GM12878 (cell line): ENCODE results near the gene HELZ. TPM values are rescaled to one million over a fixed set of nuclear protein-coding genes. Genes with fewer than 3 reads are reported as not detected.

Experiments used
- ATAC-seq: fragments of 200-7000 bp; cut with Tn5 transposase; 3 replicates; pipeline ENCODE4 v1.9.1; 2020; ENCODE audit warnings: mild to moderate bottlenecking, moderate library complexity
- BruUV-seq: library from RNA; stranded (reverse); fragments of 400-500 nt; replicated peaks from 2 replicates; lab custom pipeline; 2021; lab: Mats Ljungman, UMichigan
- CTCF ChIA-PET: fragments of 300-600 bp; sonication (Branson Sonifier 250); formaldehyde crosslinking; extraction: SDS; loops from one replicate; lab custom pipeline; 2021; ENCODE audit warnings: inconsistent platforms; lab: Yijun Ruan, JAX
- POLR2A ChIA-PET: fragments of 350-600 bp; formaldehyde crosslinking; extraction: SDS; loops from one replicate; lab custom pipeline; 2021; ENCODE audit warnings: inconsistent platforms; lab: Charles Lee
- RAD21 ChIA-PET: fragments of 300-600 bp; sonication (Branson Sonifier 250); formaldehyde crosslinking; loops from one replicate; lab custom pipeline; 2023; ENCODE audit warnings: antibody characterized with exemption; ENCODE audit not compliant: unreplicated experiment; lab: Charles Lee
- SMC1A ChIA-PET: fragments of 300-600 bp; sonication (Branson Sonifier 250); formaldehyde crosslinking; loops from one replicate; lab custom pipeline; 2023; ENCODE audit not compliant: unreplicated experiment, uncharacterized antibody; lab: Charles Lee
- DNase-seq: peaks from one replicate; pipeline ENCODE4 v3.0.0-alpha.2; 2011; ENCODE audit warnings: low read depth, low spot score
- FAIRE-seq: peaks from 3 replicates; lab custom pipeline; 2011; peaks lifted over from hg19 to GRCh38; lab: Jason Lieb, UNC
- H2AFZ ChIP-seq: 2 replicates; pipeline ENCODE4 v1.6.0; 2011; ENCODE audit warnings: low read depth, low read length, control low read depth; ENCODE audit not compliant: control insufficient read depth
- H3K27ac ChIP-seq: 2 replicates; pipeline ENCODE4 v1.5.1; 2011; ENCODE audit warnings: control low read depth; ENCODE audit not compliant: control insufficient read depth, insufficient read depth
- H3K27me3 ChIP-seq, 2 experiments: replicated peaks in 1 of 2; 2 replicates each; pipeline versions ENCODE4 v1.6.0 to v1.6.1; 2011; ENCODE audit warnings: low read length in 1 of 2; ENCODE audit not compliant: control insufficient read depth in 2 of 2, insufficient read depth in 2 of 2
- H3K36me3 ChIP-seq, 2 experiments: 2 replicates each; pipeline ENCODE4 v1.5.1; 2011; ENCODE audit warnings: low read length in 1 of 2; ENCODE audit not compliant: control insufficient read depth in 2 of 2, insufficient read depth in 2 of 2
- H3K4me1 ChIP-seq: 2 replicates; pipeline ENCODE4 v1.6.1; 2011; ENCODE audit warnings: mild to moderate bottlenecking, low read length, moderate library complexity, mixed read lengths; ENCODE audit not compliant: control insufficient read depth, insufficient read depth
- H3K4me2 ChIP-seq: 2 replicates; pipeline ENCODE4 v1.6.0; 2011; ENCODE audit warnings: control low read depth; ENCODE audit not compliant: control insufficient read depth, insufficient read depth
- H3K4me3 ChIP-seq: fragments of 200-600 bp; sonication (generic); 2 replicates; pipeline ENCODE4 v1.5.1; 2016
- H3K79me2 ChIP-seq: 2 replicates; pipeline ENCODE4 v1.6.0; 2011; ENCODE audit warnings: low read length; ENCODE audit not compliant: control insufficient read depth, insufficient read depth
- H3K9ac ChIP-seq: 2 replicates; pipeline ENCODE4 v1.8.0; 2011; ENCODE audit warnings: low read length, control low read depth, mixed read lengths; ENCODE audit not compliant: control insufficient read depth, insufficient read depth
- H3K9me3 ChIP-seq: replicated peaks from 3 replicates; pipeline ENCODE4 v1.5.1; 2011; ENCODE audit warnings: mild to moderate bottlenecking, low read length; ENCODE audit not compliant: control insufficient read depth, insufficient read depth
- H4K20me1 ChIP-seq: 2 replicates; pipeline ENCODE4 v1.6.0; 2011; ENCODE audit not compliant: control insufficient read depth, insufficient read depth
- CBX5 ChIP-seq: sonication (generic); IDR thresholded peaks from 2 replicates; pipeline ENCODE4 v1.6.1; 2016; ENCODE audit warnings: low read depth, moderate library complexity, mild to moderate bottlenecking, inconsistent platforms
- JUND ChIP-seq: IDR thresholded peaks from 2 replicates; pipeline ENCODE4 v1.6.1; 2012; ENCODE audit warnings: low read depth, mild to moderate bottlenecking, low read length, improper control_type of control experiment, moderate library complexity
- SUPT20H ChIP-seq: IDR thresholded peaks from 2 replicates; pipeline ENCODE4 v1.6.1; 2011; ENCODE audit warnings: low read depth, mild to moderate bottlenecking, low read length, moderate library complexity, borderline replicate concordance; ENCODE audit not compliant: control insufficient read depth
- TARDBP ChIP-seq: IDR thresholded peaks from 2 replicates; pipeline ENCODE4 v1.6.1; 2016; ENCODE audit warnings: borderline replicate concordance
- ZZZ3 ChIP-seq: IDR thresholded peaks from 2 replicates; pipeline ENCODE4 v1.6.1; 2011; ENCODE audit warnings: low read depth; ENCODE audit not compliant: control insufficient read depth, insufficient read length
- WGBS: methylation state at CpG from one replicate; pipeline ENCODE4 v1.1.6; 2016; ENCODE audit warnings: low lambda C conversion rate; ENCODE audit not compliant: insufficient replicate concordance, insufficient coverage; ENCODE audit errors: missing lambda C conversion rate; 5-methylcytosine and 5-hydroxymethylcytosine counted together
- in situ Hi-C: fragments of 300-500 bp; cut with MboI; formaldehyde crosslinking; loops from 9 replicates; pipeline ENCODE4 v1.14.3; 2018; ENCODE audit warnings: mixed read lengths
- intact Hi-C: fragments of 100-400 bp; cut with micrococcal nuclease; formaldehyde crosslinking; loops from one replicate; pipeline ENCODE4 v1.14.2; 2022; ENCODE audit not compliant: unreplicated experiment
- polyA plus RNA-seq, 11 experiments: library from polyadenylated mRNA; depleted of rRNA in 4 of 11; unstranded in 6 of 11; stranded (reverse) in 5 of 11; fragments of >200 nt; fragmentation: Nextera tagmentation in 4 of 11; fragmentation: Illumina TruSeq in 1 of 11; extraction: Ambion mirVana in 4 of 11; extraction: Trizol in 1 of 11; gene quantifications; 1 replicate in 1 of 11; 2 replicates in 10 of 11; pipeline versions ENCODE4 v1.2.1 to v1.2.3, GENCODE V29; 2011 to 2016; ENCODE audit warnings: inconsistent platforms in 2 of 11, missing spikeins in 2 of 11, low read depth in 1 of 11
- total RNA-seq, 4 experiments: library from RNA; depleted of rRNA in 3 of 4; stranded (reverse); fragments of >200 nt in 3 of 4; fragmentation: Illumina TruSeq in 1 of 4; extraction: Trizol in 1 of 4; gene quantifications; 2 replicates each; pipeline versions ENCODE4 v1.2.1 to v1.2.3, GENCODE V29; 2013 to 2021
- TF ChIP-seq, protein P1 (sequence below): fragments of 450-650 bp; IDR thresholded peaks from 2 replicates; pipeline ENCODE4 v1.6.1; 2017; ENCODE audit warnings: mild to moderate bottlenecking, moderate library complexity

Gene HELZ
- total and polyA plus RNA-seq, 10 of the 15 experiments (the other 5 are each of a cell fraction or from before 2014, with no cell fraction given): 1.5 to 36.8 (median 19.1) TPM

DNA sequence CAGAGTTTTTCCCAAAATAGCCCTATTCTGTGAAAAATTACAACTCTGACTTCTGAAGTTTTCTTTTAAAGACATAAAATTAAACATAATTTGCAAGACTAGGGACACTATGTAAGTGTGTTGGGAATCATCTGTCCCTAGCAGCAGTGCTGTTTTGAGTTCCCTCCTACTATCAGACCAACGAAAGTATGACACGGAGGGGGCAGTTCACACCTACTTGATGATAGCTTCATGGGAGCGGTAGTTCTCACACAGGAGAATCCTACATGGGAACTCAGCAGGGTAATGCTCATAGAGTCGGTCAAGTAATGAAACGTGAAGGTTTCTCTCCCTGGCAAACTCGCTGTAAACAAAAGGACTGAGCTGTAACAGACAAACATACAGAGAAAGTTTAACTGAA is 96.6 kb downstream of the HELZ start:
- no peak overlapping the region for H3K4me3 ChIP-seq
- no TSS peak for BruUV-seq

More for the DNA sequence above, 96.6 kb downstream of the HELZ start:
- H3K36me3 ChIP-seq: peaks cover 0 to 15% of the 10 kb centered on the region in 2 experiments; a peak in 2 of 4 replicates
- H3K9ac ChIP-seq: no peak overlapping the region
- intact Hi-C loops: no loop called here
- no peak overlapping the region for H3K27ac ChIP-seq
- H3K9me3 ChIP-seq: no peaks in the 10 kb centered on the region
- H2AFZ ChIP-seq: no peak overlapping the region
- FAIRE-seq (no peak), DNase-seq (no peak), ATAC-seq (no peak)
- whole genome bisulfite sequencing: 90% methylated on average over 6 of the region's 6 CpGs
- H3K4me2 ChIP-seq: no peak overlapping the region
- ChIA-PET CTCF (interaction anchor here (1.6 kb wide), 1 partner anchor 9 kb away, joined by 3 read pairs; no protein-coding TSS in a partner anchor), POLR2A (interaction anchor here (1.1 kb wide), 1 partner anchor 23 kb away, joined by 3 read pairs; no protein-coding TSS in a partner anchor), RAD21 (no interaction called here), SMC1A (interaction anchor here (1.3 to 1.4 kb wide), 3 partner anchors 10 to 92 kb away, joined by 3 to 4 read pairs (median 3); no protein-coding TSS in a partner anchor)
- in situ Hi-C loops: no loop called here
- no peaks in the 10 kb centered on the region for H4K20me1 ChIP-seq
- H3K27me3 ChIP-seq: no peaks in the 10 kb centered on the region
- no peaks in the 10 kb centered on the region for H3K79me2 ChIP-seq
- TF ChIP-seq, protein P1, sequence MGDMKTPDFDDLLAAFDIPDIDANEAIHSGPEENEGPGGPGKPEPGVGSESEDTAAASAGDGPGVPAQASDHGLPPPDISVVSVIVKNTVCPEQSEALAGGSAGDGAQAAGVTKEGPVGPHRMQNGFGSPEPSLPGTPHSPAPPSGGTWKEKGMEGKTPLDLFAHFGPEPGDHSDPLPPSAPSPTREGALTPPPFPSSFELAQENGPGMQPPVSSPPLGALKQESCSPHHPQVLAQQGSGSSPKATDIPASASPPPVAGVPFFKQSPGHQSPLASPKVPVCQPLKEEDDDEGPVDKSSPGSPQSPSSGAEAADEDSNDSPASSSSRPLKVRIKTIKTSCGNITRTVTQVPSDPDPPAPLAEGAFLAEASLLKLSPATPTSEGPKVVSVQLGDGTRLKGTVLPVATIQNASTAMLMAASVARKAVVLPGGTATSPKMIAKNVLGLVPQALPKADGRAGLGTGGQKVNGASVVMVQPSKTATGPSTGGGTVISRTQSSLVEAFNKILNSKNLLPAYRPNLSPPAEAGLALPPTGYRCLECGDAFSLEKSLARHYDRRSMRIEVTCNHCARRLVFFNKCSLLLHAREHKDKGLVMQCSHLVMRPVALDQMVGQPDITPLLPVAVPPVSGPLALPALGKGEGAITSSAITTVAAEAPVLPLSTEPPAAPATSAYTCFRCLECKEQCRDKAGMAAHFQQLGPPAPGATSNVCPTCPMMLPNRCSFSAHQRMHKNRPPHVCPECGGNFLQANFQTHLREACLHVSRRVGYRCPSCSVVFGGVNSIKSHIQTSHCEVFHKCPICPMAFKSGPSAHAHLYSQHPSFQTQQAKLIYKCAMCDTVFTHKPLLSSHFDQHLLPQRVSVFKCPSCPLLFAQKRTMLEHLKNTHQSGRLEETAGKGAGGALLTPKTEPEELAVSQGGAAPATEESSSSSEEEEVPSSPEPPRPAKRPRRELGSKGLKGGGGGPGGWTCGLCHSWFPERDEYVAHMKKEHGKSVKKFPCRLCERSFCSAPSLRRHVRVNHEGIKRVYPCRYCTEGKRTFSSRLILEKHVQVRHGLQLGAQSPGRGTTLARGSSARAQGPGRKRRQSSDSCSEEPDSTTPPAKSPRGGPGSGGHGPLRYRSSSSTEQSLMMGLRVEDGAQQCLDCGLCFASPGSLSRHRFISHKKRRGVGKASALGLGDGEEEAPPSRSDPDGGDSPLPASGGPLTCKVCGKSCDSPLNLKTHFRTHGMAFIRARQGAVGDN: no peak
- TF ChIP-seq TARDBP (no peak), ZZZ3 (no peak), SUPT20H (no peak), CBX5 (no peak), JUND (no peak)
- H3K4me1 ChIP-seq: no peaks in the 10 kb centered on the region
